ENCODE results near the gene BANF2. TPM values are rescaled to one million over a fixed set of nuclear protein-coding genes. Genes with fewer than 3 reads are reported as not detected.

The BANF2 gene
- total RNA-seq, 4 donors from 2014 or later: not detected

GRCh38 chr20:17693444-17694001 is 6.2 kb upstream of the BANF2 start:
- intact Hi-C loops (cut with DNase I): no loop called here
- H3K4me3 ChIP-seq: no peak overlapping the region
- H3K27me3 ChIP-seq: no peaks in the 10 kb centered on the region
- 44% methylated on average over 18 of the region's 18 CpGs for WGBS
- H3K36me3 ChIP-seq: no peaks in the 10 kb centered on the region
- H3K27ac ChIP-seq (replicated peaks in 1 of 4): peak overlapping the region in 2 of 4 donors; percentile 12 to 20
- H3K9me3 ChIP-seq: no peaks in the 10 kb centered on the region
- peaks cover 0 to 44% (median 40%) of the 10 kb centered on the region in 4 donors for H3K4me1 ChIP-seq
- TF ChIP-seq POLR2A (IDR thresholded peaks at IDR 0.05; ENCODE audit: low read depth) (no peak), EP300 (IDR thresholded peaks at IDR 0.05) (no peak), CTCF (IDR thresholded peaks at IDR 0.05) (no peak), POLR2AphosphoS5 (IDR thresholded peaks at IDR 0.05) (no peak)
- DNase-seq (ENCODE audit: extremely low spot score): no peak

DNA sequence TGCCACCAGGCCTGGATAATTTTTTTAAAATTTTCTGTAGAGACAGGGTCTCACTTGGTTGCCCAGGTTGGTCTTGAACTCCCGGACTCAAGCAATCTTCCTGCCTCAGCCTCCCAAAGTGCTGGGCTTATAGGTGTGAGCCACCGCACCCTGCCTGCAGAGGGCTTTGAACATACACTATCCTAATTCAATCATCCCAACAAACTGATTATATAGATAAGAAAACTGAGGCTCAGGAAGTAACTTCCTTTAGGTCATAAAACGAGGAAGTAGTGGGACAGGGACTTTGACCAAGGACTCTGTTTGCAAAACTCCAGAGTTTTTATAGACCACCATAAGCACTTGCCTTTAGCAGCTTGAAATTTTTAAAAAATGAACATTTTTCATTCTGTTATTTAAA is 5.0 kb upstream of the BANF2 start:
- no peak for DNase-seq (ENCODE audit: extremely low spot score)

GRCh38 chr20:17696287-17696686 is 3.5 kb upstream of the BANF2 start:
- 90% methylated on average over 1 of the region's 1 CpG for WGBS
- no peak overlapping the region for H3K4me3 ChIP-seq
- intact Hi-C loops (cut with DNase I): no loop called here
- H3K36me3 ChIP-seq: no peaks in the 10 kb centered on the region
- H3K27me3 ChIP-seq: no peaks in the 10 kb centered on the region
- DNase-seq (ENCODE audit: extremely low spot score): no peak
- no peaks in the 10 kb centered on the region for H3K9me3 ChIP-seq
- H3K4me1 ChIP-seq: peaks cover 0 to 29% (median 28%) of the 10 kb centered on the region in 4 donors
- no peak for TF ChIP-seq POLR2AphosphoS5 (IDR thresholded peaks at IDR 0.05)
- H3K27ac ChIP-seq (replicated peaks in 1 of 4): no peak overlapping the region

More for the DNA sequence above, 5.0 kb upstream of the BANF2 start:
- WGBS: 86% methylated on average over 3 of the region's 3 CpGs
- intact Hi-C loops (cut with DNase I): no loop called here
- H3K27ac ChIP-seq (replicated peaks in 1 of 4): no peak overlapping the region
- peaks cover 0 to 33% (median 30%) of the 10 kb centered on the region in 4 donors for H3K4me1 ChIP-seq
- no peaks in the 10 kb centered on the region for H3K36me3 ChIP-seq
- H3K27me3 ChIP-seq: no peaks in the 10 kb centered on the region
- H3K4me3 ChIP-seq: no peak overlapping the region
- H3K9me3 ChIP-seq: no peaks in the 10 kb centered on the region
- TF ChIP-seq POLR2A (IDR thresholded peaks at IDR 0.05; ENCODE audit: low read depth) (no peak), EP300 (IDR thresholded peaks at IDR 0.05) (no peak), POLR2AphosphoS5 (IDR thresholded peaks at IDR 0.05) (no peak), CTCF (IDR thresholded peaks at IDR 0.05) (no peak)

GRCh38 chr20:17697171-17697570 is 2.6 kb upstream of the BANF2 start:
- Histone ChIP-seq H3K36me3 (no peaks in the 10 kb centered on the region), H3K27ac (replicated peaks in 1 of 4) (no peak overlapping the region), H3K27me3 (no peaks in the 10 kb centered on the region), H3K4me3 (no peak overlapping the region), H3K9me3 (no peaks in the 10 kb centered on the region), H3K4me1 (peaks cover 0 to 21% (median 20%) of the 10 kb centered on the region in 4 donors)
- WGBS: 100% methylated on average over 1 of the region's 1 CpG
- intact Hi-C loops (cut with DNase I): no loop called here
- TF ChIP-seq POLR2A (IDR thresholded peaks at IDR 0.05; ENCODE audit: low read depth) (no peak), EP300 (IDR thresholded peaks at IDR 0.05) (no peak), CTCF (IDR thresholded peaks at IDR 0.05) (no peak), POLR2AphosphoS5 (IDR thresholded peaks at IDR 0.05) (no peak)
- DNase-seq (ENCODE audit: extremely low spot score): no peak

GRCh38 chr20:17698384-17698783 is 1.4 kb upstream of the BANF2 start:
- DNase-seq (ENCODE audit: extremely low spot score): no peak
- no peaks in the 10 kb centered on the region for H3K9me3 ChIP-seq
- TF ChIP-seq POLR2AphosphoS5 (IDR thresholded peaks at IDR 0.05) (no peak), POLR2A (IDR thresholded peaks at IDR 0.05; ENCODE audit: low read depth) (no peak), CTCF (IDR thresholded peaks at IDR 0.05) (no peak), EP300 (IDR thresholded peaks at IDR 0.05) (no peak)
- no peaks in the 10 kb centered on the region for H3K36me3 ChIP-seq
- intact Hi-C loops (cut with DNase I): no loop called here
- H3K27ac ChIP-seq (replicated peaks in 1 of 4): no peak overlapping the region
- peaks cover 0 to 8% (median 8%) of the 10 kb centered on the region in 4 donors for H3K4me1 ChIP-seq
- H3K27me3 ChIP-seq: no peaks in the 10 kb centered on the region
- WGBS: 65% methylated on average over 5 of the region's 5 CpGs
- no peak overlapping the region for H3K4me3 ChIP-seq
